HG02870 (cell line): ENCODE measurements around the gene ZBTB42.

ENCODE experiments used
- ATAC-seq: cut with Tn5 transposase; IDR thresholded peaks from one replicate; pipeline ENCODE4 v1.9.1; 2021; ENCODE audit warnings: mild to moderate bottlenecking, moderate library complexity; ENCODE audit not compliant: unreplicated experiment

ZBTB42 gene

GRCh38 chr14:104769324-104770071, 31.4 kb upstream of the ZBTB42 start:
- no peak for ATAC-seq

GRCh38 chr14:104770072-104770579, 30.8 kb upstream of the ZBTB42 start:
- ATAC-seq, result no peak

- no peak for ATAC-seq
Measured at GRCh38 chr14:104770851-104771272, 30.0 kb upstream of the ZBTB42 start.

GRCh38 chr14:104771374-104771773, 29.5 kb upstream of the ZBTB42 start:
- no peak for ATAC-seq

GRCh38 chr14:104771918-104772706, 28.8 kb upstream of the ZBTB42 start:
- ATAC-seq, result no peak

- ATAC-seq, result no peak
Measured at GRCh38 chr14:104772707-104773504, 28.0 kb upstream of the ZBTB42 start.

- no peak for ATAC-seq
Measured at GRCh38 chr14:104773505-104774452, 27.1 kb upstream of the ZBTB42 start.

- no peak for ATAC-seq
Measured at GRCh38 chr14:104774453-104775072, 26.3 kb upstream of the ZBTB42 start.

GRCh38 chr14:104775073-104775489, 25.8 kb upstream of the ZBTB42 start:
- no peak for ATAC-seq

GRCh38 chr14:104776481-104776880, 24.4 kb upstream of the ZBTB42 start:
- ATAC-seq, result no peak

GRCh38 chr14:104776961-104777807, 23.7 kb upstream of the ZBTB42 start:
- no peak for ATAC-seq

- no peak for ATAC-seq
Measured at GRCh38 chr14:104777808-104778249, 23.1 kb upstream of the ZBTB42 start.

GRCh38 chr14:104778694-104779331, 22.1 kb upstream of the ZBTB42 start:
- no peak for ATAC-seq

GRCh38 chr14:104779776-104780512, 21.0 kb upstream of the ZBTB42 start:
- ATAC-seq, result no peak

- ATAC-seq, result no peak
Measured at GRCh38 chr14:104780513-104781030, 20.3 kb upstream of the ZBTB42 start.

- ATAC-seq, result no peak
Measured at GRCh38 chr14:104781271-104782077, 19.4 kb upstream of the ZBTB42 start.
